ENCODE results near the gene NOP53. TPM values are rescaled to one million over a fixed set of nuclear protein-coding genes. Genes with fewer than 3 reads are reported as not detected.
A peak's percentile ranks its signal among the peaks of the same experiment; 100 is the strongest.
"Not testable (repeated sequence)": the region's sequence is repeated elsewhere in the genome, so short reads cannot be mapped to it uniquely, and the experiment has no call there.

Gene NOP53
- polyA plus RNA-seq, 1 donor (not counting 4 experiments of a cell fraction or from before 2014, with no cell fraction given), result 80.2 TPM

- dilution Hi-C loops (cut with MboI; ENCODE audit: extremely low pct_ligation_motif_present, low sequenced_read_pairs), result no loop called here
- peak; percentile 79 for DNase-seq (ENCODE audit: low read depth, low spot score)
- Histone ChIP-seq H3K4me1 (ENCODE audit: control insufficient read depth, extremely low read depth, insufficient read depth, low read length) (peaks cover 14% of the 10 kb centered on the region), H3K9me1 (ENCODE audit: control insufficient read depth, extremely low read depth, insufficient read depth, low read length) (peaks cover 2% of the 10 kb centered on the region), H2AFZ (ENCODE audit: control insufficient read depth, low read length) (no peak overlapping the region), H3K27ac (ENCODE audit: control insufficient read depth, insufficient read depth, low read length) (peak overlapping the region; percentile 98), H3K4me3 (ENCODE audit: control insufficient read depth in 2 of 3, extremely low read depth in 1 of 3, insufficient read depth in 2 of 3, low read depth in 1 of 3, low read length in 3 of 3) (no peak overlapping the region), H4K20me1 (ENCODE audit: control insufficient read depth, extremely low read depth, insufficient read depth, low read length) (no peaks in the 10 kb centered on the region), H3K4me2 (ENCODE audit: control insufficient read depth, extremely low read depth, insufficient read depth, low read depth, low read length) (no peak overlapping the region), H3K27me3 (ENCODE audit: control insufficient read depth, extremely low read depth, insufficient read depth, low read length) (no peaks in the 10 kb centered on the region), H3K9ac (ENCODE audit: control insufficient read depth, extremely low read depth, insufficient read depth, low read length) (peak overlapping the region; percentile 42), H3K79me2 (ENCODE audit: control insufficient read depth, insufficient read depth, low read length) (peaks cover 25% of the 10 kb centered on the region), H3K36me3 (ENCODE audit: control insufficient read depth in 2 of 2, extremely low read depth in 1 of 2, insufficient read depth in 2 of 2, low read length in 2 of 2) (peaks cover 7 to 10% of the 10 kb centered on the region in 2 experiments), H3K9me3 (ENCODE audit: control insufficient read depth, low read depth, low read length) (no peaks in the 10 kb centered on the region)
- TF ChIP-seq CTCF (optimal IDR thresholded peaks at IDR 0.05 in 1 of 3, IDR thresholded peaks at IDR 0.05 in 1 of 3, conservative IDR thresholded peaks at IDR 0.05 in 1 of 3; ENCODE audit: extremely low read depth in 1 of 3, insufficient read depth in 2 of 3, low read length in 3 of 3) (no peak), EZH2 (IDR thresholded peaks at IDR 0.05; ENCODE audit: low read length) (no peak)
- FAIRE-seq, result no peak
Observed at GRCh38 chr19:47776568-47776967, 31.2 kb downstream of the NOP53 start.

- H4K20me1 ChIP-seq (ENCODE audit: control insufficient read depth, extremely low read depth, insufficient read depth, low read length); H3K9me1 ChIP-seq (ENCODE audit: control insufficient read depth, extremely low read depth, insufficient read depth, low read length); FAIRE-seq; H2AFZ ChIP-seq (ENCODE audit: control insufficient read depth, low read length); dilution Hi-C loops (cut with MboI; ENCODE audit: extremely low pct_ligation_motif_present, low sequenced_read_pairs); DNase-seq (ENCODE audit: low read depth, low spot score); H3K27me3 ChIP-seq (ENCODE audit: control insufficient read depth, extremely low read depth, insufficient read depth, low read length); H3K9me3 ChIP-seq (ENCODE audit: control insufficient read depth, low read depth, low read length): not testable (repeated sequence)
- peak overlapping the region; percentile 98 for H3K9ac ChIP-seq (ENCODE audit: control insufficient read depth, extremely low read depth, insufficient read depth, low read length)
- peaks cover 25% of the 10 kb centered on the region for H3K79me2 ChIP-seq (ENCODE audit: control insufficient read depth, insufficient read depth, low read length)
- H3K4me2 ChIP-seq (ENCODE audit: control insufficient read depth, extremely low read depth, insufficient read depth, low read depth, low read length), result peak overlapping the region; percentile 77
- H3K36me3 ChIP-seq (ENCODE audit: control insufficient read depth in 2 of 2, extremely low read depth in 1 of 2, insufficient read depth in 2 of 2, low read length in 2 of 2), result peaks cover 11 to 13% of the 10 kb centered on the region in 2 experiments
- peak overlapping the region; percentile 77 to 97 (median 83) for H3K4me3 ChIP-seq (ENCODE audit: control insufficient read depth in 2 of 3, extremely low read depth in 1 of 3, insufficient read depth in 2 of 3, low read depth in 1 of 3, low read length in 3 of 3)
- H3K4me1 ChIP-seq (ENCODE audit: control insufficient read depth, extremely low read depth, insufficient read depth, low read length), result peaks cover 14% of the 10 kb centered on the region
- peak overlapping the region; percentile 98 for H3K27ac ChIP-seq (ENCODE audit: control insufficient read depth, insufficient read depth, low read length)
Observed at GRCh38 chr19:47777245-47778048, 32.1 kb downstream of the NOP53 start.

All from keratinocyte (primary cell).